GM19455 (cell line): ENCODE data around the gene NMU.
A peak's percentile ranks its signal among the peaks of the same experiment; 100 is the strongest.
"Not testable (repeated sequence)": the region's sequence is repeated elsewhere in the genome, so short reads cannot be mapped to it uniquely, and the experiment has no call there.

Experiments
- ATAC-seq: cut with Tn5 transposase; IDR thresholded peaks from one replicate; pipeline ENCODE4 v1.9.1; 2021; ENCODE audit not compliant: unreplicated experiment

Gene NMU, protein sequence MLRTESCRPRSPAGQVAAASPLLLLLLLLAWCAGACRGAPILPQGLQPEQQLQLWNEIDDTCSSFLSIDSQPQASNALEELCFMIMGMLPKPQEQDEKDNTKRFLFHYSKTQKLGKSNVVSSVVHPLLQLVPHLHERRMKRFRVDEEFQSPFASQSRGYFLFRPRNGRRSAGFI

DNA sequence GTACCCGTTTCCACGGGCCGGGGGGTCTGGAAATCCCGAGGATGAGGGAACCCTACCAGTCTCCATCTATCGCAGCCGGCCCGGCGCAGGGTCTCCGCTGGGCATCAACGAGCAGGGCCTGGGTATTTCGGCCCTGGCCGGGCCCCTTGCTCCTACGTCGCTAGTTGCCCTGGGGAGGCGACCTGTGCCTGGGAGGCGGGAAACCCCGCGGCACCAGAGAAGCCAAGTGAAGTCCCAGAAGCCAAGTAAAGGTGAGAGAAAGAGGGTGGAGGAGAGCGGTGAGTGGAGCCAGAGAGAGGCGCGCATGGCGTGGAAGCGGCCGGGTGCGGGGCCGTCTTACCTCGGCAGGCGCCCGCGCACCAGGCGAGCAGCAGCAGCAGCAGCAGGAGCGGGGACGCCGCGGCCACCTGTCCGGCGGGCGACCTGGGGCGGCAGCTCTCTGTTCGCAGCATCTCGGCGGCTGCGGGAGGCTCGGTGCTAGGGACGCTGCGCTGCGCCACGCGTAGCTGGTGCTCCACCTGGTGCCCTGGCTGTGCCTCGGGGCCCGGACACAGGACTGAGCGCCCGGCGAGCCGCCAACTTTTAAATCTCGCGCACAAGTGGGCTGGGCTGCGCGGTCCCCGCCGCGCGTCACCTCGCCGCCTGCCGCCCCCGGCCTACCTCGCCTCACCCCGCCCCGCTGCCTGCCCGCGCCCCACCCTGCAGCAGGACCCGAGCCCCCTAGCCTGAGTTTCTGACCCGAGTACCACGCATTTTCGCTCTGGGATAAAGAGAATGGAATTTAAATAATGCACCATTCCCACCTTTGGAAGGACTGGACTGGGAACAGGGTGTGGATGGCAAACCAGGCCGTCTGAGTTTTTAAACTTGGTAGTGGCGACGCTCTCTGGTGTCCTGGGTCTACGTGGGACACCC is at the start of gene NMU:
Gene NMU, minus strand, starts transcription at position 558 of the 915 bp plus-strand sequence. Its CDS starts 106 bp downstream, at position 452.
- ATAC-seq, result peak; percentile 73

DNA sequence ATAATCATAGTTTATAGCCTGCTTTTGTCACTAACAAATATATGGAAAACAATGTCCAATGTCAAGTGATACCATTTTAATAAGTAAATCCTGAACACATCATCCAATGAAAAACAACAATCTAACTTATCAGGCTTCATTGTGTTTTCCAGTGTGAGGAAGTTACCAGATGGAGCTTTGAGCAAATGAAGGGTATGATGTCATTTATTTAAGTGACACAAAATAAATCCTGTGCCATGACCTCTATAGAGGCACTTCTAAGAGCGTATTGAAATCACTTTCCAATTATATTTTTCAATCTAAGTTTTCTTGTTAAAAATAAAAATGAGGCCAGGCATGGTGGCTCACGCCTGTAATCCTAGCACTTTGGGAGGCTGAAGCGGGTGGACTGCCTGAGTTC is 48.2 kb upstream of the NMU start:
- ATAC-seq, result no peak

DNA sequence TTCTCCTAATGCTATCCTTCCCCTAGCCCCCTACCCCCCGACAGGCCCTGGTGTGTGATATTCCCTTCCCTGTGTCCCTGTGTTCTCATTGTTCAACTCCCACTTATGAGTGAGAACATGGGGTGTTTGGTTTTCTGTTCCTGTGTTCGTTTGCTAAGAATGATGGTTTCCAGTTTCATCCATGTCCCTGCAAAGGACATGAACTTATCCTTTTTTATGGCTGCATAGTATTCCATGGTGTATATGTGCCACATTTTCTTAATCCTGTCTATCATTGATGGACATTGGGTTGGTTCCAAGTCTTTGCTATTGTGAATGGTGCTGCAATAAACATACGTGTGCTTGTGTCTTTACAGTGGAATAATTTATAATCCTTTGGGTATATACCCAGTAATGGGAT is 46.7 kb upstream of the NMU start:
- ATAC-seq, result not testable (repeated sequence)

DNA sequence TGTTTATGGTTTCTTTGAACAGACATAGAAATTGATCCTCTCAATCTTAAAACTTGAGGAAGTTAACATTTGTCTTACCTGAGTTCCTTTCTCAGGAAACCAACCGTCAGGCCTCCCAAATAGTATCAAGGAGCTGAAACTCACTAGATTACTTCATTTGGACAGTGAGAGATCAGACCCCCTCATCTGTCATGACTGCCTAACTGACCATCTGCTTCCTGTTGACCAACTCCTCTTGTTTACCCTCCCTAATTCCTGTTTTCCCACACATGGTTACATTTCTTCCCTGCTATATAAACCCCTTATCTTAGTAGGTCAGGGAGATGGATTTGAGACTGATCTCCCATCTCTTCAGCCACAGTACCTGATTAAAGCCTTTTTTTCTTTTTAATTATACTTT is 46.2 kb upstream of the NMU start:
- ATAC-seq, result no peak

DNA sequence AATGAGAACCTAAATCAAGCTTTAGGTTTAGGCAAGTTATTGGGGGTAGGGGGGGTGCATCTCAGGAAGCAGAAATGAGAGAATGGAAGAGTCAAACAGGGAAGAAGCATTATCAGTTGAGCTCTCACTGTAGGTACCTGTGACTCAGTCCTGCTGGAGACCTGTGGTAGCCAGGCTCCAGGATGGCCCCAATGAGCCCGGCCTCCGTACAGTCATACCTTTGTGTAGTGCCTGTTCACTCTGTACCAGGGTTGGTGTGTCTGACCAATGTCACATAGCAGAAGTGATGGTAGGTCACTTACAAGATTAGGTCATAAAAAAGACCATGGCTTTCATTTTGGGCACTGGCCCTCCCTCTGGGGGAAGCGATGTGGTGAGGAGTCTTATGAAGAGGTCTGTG is 45.3 kb upstream of the NMU start:
- no peak for ATAC-seq

DNA sequence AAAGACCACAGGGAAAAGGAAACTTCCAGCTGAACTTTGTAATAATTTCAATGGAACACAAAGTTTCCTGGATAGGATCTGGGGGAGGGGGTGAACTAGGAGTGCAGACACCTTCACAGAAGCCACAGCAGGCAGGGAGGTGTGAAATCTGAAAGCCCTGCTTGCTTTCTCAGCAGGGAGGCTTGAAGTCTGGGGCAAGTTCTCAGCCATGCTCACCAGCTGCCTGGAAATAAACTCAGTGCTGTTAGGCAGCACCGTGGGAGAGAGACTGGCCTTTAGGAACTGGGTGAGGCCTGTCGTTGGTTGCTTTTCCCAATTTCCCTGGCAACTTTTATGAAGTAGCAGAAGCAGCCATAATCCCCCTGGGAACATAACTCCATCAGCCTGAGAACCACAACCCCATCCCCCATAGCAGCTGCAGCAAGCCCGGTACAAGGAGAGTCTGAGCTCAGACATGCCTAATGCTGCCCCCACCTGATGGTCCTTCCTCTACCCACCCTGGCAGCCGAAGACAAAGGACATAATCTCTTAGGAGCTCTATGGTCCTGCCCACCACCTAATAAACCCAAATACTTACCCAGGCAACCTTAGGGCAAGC is 39.2 kb upstream of the NMU start:
- no peak for ATAC-seq

DNA sequence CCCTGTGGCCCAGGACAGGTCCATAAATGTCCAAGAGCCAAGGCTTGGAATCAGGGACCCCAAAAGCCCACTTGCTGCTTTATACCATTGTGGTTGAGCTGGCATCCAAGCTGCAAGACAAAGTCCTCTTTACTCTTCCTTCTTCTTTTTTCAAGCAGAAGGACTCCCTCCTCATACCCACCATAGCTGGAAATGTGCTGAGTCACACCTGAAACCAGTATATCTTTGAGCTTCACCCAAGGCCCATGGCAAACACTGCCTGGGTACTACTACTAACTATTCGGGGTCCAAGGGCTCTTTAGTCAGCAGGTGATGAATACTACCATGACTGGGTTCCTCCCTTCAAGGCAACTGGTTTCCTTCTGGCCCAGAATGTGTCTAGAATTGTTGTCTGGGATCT is 37.3 kb upstream of the NMU start:
- no peak for ATAC-seq

DNA sequence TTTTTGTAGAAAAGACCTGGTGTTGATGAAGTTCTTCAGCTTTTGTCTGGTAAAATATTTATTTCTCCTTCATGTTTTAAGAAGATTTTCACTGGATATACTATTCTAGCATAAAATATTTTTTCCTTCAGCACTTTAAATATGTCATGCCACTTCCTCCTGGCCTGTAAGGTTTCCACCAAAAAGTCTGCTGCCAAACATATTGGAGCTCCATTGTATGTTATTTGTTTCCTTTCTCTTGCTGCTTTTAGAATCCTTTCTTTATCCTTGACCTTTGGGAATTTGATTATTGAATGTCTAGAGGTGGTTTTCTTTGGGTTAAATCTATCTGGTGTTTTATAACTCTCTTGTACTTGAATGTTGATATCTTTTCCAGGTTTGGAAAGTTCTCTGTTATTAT is 35.6 kb upstream of the NMU start:
- no peak for ATAC-seq

DNA sequence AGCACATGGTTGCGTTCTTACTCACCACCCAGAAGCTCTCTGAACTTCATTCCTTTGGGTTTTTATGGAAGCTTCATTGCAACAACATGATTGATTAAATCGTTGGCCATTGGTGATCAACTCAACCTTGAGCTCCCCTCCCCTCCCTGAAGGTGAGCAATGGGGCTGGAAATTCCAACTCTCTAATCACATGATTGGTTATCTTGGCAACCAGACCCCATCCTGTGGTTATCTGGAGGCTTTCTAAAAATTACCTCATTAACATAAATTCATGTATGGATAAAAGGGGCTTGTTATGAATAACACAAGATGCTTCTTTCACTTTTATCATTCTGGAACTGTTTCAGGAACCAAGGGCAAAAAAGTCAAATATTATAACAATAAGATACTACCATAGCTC is 34.6 kb upstream of the NMU start:
- ATAC-seq, result no peak

DNA sequence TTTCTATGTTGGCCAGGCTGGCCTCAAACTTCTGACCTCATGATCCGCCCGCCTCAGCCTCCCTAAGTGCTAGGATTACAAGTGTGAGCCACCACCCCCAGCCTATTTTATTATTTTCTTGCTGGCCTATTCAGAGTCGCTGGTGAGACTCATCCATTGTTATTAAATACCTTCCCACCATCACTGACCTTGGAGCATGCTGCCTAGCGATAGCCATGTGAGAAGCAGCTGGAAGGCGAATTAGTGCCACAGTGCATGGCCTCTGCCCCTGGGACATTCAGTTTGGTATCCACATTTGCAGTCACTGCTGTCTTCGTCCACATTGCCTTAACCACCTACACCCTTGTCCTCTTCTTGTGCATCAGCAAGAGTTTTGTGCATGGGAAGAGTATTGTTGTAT is 32.4 kb upstream of the NMU start:
- no peak for ATAC-seq

DNA sequence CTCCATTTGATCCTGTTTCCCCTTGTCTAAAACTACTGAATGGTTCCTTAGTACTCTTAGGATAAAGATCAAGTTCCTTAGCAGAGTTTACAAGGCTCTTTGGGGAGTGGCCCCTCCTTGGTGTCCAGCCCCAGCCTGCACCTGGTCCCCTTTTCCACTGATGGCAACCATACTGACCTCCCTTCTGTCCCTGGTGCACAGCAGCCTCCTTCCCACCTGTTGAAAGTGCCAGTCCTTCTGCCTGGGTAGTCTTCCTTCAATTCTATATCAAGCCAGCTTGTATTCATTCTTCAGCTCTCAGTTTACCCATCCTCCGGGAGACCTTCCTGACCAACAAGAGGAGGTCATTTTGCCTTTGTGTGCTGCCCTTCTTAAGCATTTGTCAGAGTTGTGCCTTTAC is 30.4 kb upstream of the NMU start:
- ATAC-seq, result no peak

DNA sequence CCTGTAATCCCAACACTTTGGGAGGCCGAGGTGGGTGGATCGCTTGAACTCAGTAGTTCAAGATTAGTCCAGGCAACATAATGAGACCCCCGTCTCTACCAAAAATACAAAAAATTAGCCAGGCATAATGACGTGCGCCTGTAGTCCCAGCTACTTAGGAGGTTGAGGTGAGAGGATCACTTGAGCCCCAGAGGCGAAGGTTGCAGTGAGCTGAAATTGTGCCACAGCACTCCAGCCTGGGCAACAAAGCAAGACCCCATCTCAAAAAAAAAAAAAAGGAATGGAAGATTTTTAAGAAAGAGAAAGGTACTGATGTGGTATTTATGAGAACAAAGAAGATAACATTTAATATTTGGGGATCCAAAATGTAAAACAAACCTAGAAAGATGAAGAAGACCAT is 27.0 kb upstream of the NMU start:
- no peak for ATAC-seq

DNA sequence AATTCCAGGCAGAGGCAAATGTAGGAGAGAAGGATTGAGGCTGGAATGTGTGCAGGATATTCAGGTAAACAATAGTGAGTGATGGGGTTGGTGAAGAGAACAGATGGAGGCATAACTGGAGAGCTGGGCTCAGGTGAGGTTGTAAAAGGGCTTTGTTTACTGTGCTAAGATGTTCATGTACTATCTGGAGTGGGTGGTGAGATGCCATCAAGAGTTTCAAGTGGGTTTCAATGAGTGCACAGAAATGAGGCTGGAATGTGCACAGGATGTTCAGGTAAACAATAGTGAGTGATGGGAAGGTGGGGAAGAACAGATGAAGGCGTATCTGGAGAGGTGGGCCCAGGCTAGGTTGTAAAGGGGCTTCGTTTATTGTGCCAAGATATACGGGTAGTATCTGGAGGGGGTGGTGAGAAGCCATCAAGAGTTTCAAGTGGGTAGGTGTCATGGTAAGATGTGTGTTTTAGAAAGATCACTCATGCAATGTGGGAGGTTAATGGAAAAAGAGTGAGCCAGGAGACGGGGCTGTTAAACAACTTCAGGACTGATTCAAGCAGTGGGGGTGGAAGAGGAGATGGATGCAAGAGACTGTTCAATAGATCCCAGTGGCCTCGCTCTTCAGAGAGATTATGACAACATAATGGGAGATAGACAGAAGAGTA is 25.4 kb upstream of the NMU start:
- ATAC-seq, result no peak

DNA sequence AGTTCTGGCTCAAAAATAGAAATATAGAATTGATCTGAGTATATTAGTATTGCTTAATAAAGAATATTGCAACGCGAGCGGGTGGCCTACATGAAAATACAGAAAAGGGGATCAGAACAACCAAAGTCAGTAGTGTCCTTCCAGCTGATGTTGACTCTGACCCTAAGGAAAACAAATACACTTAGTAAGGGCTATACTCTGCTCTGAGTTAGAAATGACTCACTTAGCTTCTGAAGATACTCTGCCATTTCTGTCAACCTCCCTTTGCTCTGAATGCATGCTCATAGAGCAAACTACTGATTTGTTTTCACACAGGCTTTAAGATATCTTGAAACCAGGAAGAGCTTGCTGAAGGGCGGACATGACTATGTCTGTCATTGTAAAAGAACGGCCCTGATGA is 22.6 kb upstream of the NMU start:
- no peak for ATAC-seq

DNA sequence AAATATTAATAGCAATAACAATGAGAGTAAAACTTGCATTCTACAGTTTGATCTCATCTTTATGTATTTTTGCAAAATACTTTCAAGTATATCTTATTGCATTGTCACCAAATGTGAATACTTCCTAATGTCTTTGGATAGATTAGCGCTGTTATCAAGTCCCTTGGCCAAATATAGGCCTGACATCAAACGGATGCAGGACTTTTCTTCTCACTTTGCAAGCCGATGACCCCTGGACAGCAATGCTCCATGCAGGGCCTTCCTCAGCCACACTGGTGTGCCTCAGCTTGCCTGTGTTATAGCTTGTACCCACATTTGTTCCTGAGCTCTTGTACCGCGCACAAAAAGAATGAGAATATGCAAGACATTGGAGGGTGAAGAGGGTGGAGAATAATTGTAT is 18.0 kb upstream of the NMU start:
- ATAC-seq, result no peak

DNA sequence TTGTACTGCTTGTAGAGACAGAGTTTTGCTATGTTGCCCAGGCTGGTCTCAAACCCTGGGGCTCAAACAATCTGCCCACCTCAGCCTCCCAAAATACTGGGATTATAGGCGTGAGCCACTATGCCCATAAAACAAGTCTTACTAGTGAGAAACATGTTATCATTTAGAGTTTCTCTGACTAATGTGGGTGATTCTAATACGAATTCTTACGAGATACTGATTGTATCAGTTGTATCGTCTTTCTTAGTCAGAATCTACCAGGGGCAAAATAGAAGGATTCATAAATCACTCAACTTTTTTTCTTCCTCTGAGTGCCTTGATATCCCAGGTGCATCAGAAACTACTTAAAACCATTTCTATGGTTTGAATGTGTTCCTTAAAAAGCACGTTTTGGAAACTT is 14.4 kb upstream of the NMU start:
- no peak for ATAC-seq

DNA sequence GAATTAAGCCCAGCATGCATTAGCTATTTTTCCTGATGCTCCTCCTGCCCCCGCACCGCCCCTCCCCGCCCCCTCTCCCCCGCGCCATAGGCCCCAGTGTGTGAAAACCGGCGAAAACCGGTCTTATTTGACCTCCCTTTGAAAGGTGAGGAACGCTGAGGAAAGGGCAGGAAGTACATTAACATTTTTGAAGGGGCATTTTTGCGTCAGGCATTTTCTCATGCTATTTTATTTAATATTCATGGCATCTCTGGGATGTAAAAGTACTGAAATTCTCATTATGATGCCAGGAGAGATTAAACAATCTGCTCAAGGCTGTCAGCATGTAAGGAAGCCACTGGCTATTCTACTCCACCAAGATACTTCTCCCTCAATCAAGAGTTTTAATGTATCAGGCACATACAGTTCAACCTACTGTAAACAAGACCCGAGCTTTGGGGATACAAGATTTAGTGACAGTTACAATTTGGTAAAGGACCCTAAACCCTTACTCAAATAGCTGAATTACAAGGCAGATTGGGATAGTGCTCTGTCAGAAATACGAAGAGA is 1.2 kb upstream of the NMU start:
- no peak for ATAC-seq

DNA sequence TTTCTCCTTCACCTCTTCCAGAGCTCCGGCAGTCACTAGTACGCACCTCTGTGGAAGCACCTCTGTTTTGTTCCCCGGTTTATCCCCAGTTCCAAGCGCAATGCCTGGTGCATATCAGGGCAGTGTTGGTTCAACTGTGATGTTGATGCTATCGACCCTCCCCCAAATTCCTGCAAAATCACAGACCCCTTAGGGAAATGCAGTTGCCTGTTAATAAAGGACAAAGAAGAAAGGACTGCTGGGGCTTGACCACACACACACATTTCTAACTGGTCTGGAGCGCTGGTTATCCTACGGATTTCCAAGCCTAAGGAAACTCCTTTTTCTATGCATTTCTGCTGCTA is 530 bp upstream of the NMU start:
- ATAC-seq, result no peak

DNA sequence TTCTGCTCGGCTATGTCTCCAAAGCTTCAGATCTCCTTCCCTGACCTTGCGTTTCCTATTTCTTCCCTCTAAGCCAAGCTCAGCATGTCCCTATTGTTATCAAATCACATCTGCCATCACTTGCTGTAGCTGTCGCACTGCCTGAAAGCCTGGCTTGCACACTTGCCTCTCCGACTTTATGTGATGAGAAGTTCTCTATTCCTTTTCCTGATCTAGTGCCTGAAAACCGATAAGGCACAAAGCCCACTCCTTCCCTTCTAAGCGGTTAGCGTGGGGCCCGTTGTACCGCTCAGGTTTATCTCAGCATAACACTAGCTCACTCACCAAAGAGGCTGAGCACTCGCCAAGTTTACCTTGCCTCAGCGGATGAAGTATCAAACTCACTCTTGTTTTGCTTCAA is 816 bp downstream of the NMU start:
- ATAC-seq, result peak; percentile 16

DNA sequence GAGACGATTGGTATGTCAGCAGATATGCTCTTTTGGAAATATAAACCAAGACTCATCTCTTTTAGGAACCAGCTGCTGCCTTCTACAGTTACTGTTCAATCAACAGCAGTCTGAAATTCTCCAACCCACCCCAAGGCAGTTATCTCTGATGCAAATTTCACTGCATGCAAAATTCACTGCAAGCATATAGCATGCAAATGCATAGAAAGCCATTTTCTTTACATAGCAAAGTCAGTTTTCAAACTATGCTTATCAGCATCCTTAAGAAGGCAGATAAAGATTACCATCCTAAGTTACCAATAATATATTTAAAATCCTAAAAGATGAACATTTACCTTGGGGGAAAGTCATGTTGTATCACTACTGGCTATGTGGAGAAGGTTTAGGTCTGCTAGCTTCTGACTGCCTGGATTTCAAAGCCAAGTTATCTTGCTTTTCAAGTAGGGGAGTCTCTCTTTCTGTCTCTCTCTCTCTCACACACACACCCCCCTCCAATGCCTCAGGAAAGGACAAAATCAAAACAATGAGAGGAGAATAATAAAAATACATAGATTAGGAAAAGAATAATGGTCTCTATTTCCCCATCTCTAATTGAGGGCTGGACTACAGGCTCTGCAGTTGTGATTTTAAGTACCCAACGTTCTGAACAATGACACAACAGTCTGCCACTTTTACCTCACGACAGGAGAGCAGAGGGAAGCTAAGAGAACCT is 1.5 kb downstream of the NMU start:
- ATAC-seq, result no peak

DNA sequence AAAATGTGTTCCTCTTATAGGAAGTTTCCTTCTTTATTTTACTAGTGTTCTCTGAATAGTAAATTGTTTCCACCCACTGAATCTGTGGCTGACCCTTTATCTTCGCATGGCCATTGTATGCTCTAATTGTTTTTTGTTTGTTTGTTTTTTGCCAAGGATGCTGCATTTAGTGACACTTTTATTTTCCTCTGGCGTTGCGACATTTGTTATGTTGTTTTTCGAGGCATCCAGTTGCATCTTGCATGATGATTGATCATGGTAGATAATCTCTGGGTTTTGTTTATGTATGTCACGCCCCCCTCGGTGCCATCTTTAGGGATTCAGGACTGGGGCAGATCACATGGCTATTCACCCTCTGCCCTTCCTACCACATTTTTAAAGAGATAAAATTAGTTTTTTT is 2.2 kb downstream of the NMU start:
- no peak for ATAC-seq
